HepG2 (cell line): ENCODE results near the gene TATDN3. TPM values are rescaled to one million over a fixed set of nuclear protein-coding genes. Genes with fewer than 3 reads are reported as not detected.

Source experiments
- BRCA1 ChIP-seq: sonication (generic); formaldehyde crosslinking; IDR thresholded peaks from 2 replicates; pipeline ENCODE4 v1.4.0; 2020; ENCODE audit warnings: missing genetic modification reagents
- FOXK2 ChIP-seq: fragments of 450-650 bp; IDR thresholded peaks from 2 replicates; pipeline ENCODE4 v1.6.1; 2016
- HOXA7 ChIP-seq: sonication (generic); formaldehyde crosslinking; IDR thresholded peaks from 2 replicates; pipeline ENCODE4 v1.8.1; 2022; ENCODE audit warnings: mild to moderate bottlenecking, missing genetic modification reagents, moderate library complexity
- REPIN1 ChIP-seq: sonication (generic); formaldehyde crosslinking; IDR thresholded peaks from 2 replicates; pipeline ENCODE4 v1.8.0; 2022; ENCODE audit warnings: missing genetic modification reagents, low read depth, mild to moderate bottlenecking, borderline replicate concordance
- SIN3A ChIP-seq: IDR thresholded peaks from 2 replicates; pipeline ENCODE4 v1.6.1; 2011; ENCODE audit warnings: low read depth, mild to moderate bottlenecking, control low read depth, low read length, borderline replicate concordance
- SP1 ChIP-seq, 2 experiments: fragments of 450-650 bp in 1 of 2; sonication (generic) in 1 of 2; formaldehyde crosslinking in 1 of 2; IDR thresholded peaks; 2 replicates each; pipeline versions ENCODE4 v1.4.0 to v1.6.1; 2016 to 2020; ENCODE audit warnings: missing genetic modification reagents in 1 of 2
- ZNF121 ChIP-seq: sonication (generic); formaldehyde crosslinking; IDR thresholded peaks from 2 replicates; pipeline ENCODE4 v1.5.0; 2020; ENCODE audit warnings: mild to moderate bottlenecking, missing genetic modification reagents
- ZNF138 ChIP-seq: sonication (generic); formaldehyde crosslinking; IDR thresholded peaks from 2 replicates; pipeline ENCODE4 v1.5.0; 2020; ENCODE audit warnings: mild to moderate bottlenecking, low read depth, missing genetic modification reagents
- ZNF337 ChIP-seq: sonication (generic); formaldehyde crosslinking; IDR thresholded peaks from 2 replicates; pipeline ENCODE4 v1.5.1; 2020; ENCODE audit warnings: missing genetic modification reagents, low read depth, mild to moderate bottlenecking, borderline replicate concordance
- ZNF616 ChIP-seq: sonication (generic); formaldehyde crosslinking; IDR thresholded peaks from 2 replicates; pipeline ENCODE4 v1.5.0; 2020; ENCODE audit warnings: low read depth, mild to moderate bottlenecking, missing genetic modification reagents
- ZNF709 ChIP-seq: sonication (generic); formaldehyde crosslinking; IDR thresholded peaks from 2 replicates; pipeline ENCODE4 v1.5.0; 2020; ENCODE audit warnings: mild to moderate bottlenecking, missing genetic modification reagents
- polyA plus RNA-seq, 8 experiments: library from polyadenylated mRNA; depleted of rRNA in 3 of 8; stranded (reverse) in 7 of 8; unstranded in 1 of 8; fragments of >200 nt; fragmentation: Illumina TruSeq in 4 of 8; extraction: Trizol in 4 of 8; gene quantifications; 2 replicates each; pipeline versions ENCODE4 v1.2.1 to v1.2.3, GENCODE V29; 2011 to 2016; ENCODE audit warnings: low read depth in 4 of 8, missing spikeins in 1 of 8, mixed read lengths in 1 of 8; ENCODE audit not compliant: insufficient read depth in 1 of 8
- total RNA-seq, 5 experiments: library from RNA; depleted of rRNA; stranded (reverse); fragments of >200 nt; fragmentation: Illumina TruSeq; extraction: Trizol; gene quantifications; 2 replicates each; pipeline ENCODE4 v1.2.3, GENCODE V29; 2016; ENCODE audit warnings: low read depth in 1 of 5
- TF ChIP-seq, protein P1 (sequence below): sonication (generic); formaldehyde crosslinking; IDR thresholded peaks from one replicate; pipeline ENCODE4 v1.5.1; 2020; ENCODE audit warnings: mild to moderate bottlenecking, missing genetic modification reagents; ENCODE audit errors: not compliant biosample characterization
- TF ChIP-seq, protein P2 (sequence below), 2 experiments: fragments of 450-650 bp in 1 of 2; sonication (generic) in 1 of 2; formaldehyde crosslinking; IDR thresholded peaks; 2 replicates each; pipeline versions ENCODE4 v1.5.0 to v1.8.0; 2020 to 2022; ENCODE audit warnings: mild to moderate bottlenecking in 1 of 2, missing genetic modification reagents in 1 of 2
- TF ChIP-seq, protein P3 (sequence below): sonication (generic); formaldehyde crosslinking; IDR thresholded peaks from 2 replicates; pipeline ENCODE4 v1.4.0; 2020; ENCODE audit warnings: missing genetic modification reagents, mild to moderate bottlenecking, borderline replicate concordance

TATDN3 gene
- total and polyA plus RNA-seq, 2 of the 13 experiments (the other 11 are each of a cell fraction or from before 2014, with no cell fraction given): 7.3 to 8.6 TPM

DNA sequence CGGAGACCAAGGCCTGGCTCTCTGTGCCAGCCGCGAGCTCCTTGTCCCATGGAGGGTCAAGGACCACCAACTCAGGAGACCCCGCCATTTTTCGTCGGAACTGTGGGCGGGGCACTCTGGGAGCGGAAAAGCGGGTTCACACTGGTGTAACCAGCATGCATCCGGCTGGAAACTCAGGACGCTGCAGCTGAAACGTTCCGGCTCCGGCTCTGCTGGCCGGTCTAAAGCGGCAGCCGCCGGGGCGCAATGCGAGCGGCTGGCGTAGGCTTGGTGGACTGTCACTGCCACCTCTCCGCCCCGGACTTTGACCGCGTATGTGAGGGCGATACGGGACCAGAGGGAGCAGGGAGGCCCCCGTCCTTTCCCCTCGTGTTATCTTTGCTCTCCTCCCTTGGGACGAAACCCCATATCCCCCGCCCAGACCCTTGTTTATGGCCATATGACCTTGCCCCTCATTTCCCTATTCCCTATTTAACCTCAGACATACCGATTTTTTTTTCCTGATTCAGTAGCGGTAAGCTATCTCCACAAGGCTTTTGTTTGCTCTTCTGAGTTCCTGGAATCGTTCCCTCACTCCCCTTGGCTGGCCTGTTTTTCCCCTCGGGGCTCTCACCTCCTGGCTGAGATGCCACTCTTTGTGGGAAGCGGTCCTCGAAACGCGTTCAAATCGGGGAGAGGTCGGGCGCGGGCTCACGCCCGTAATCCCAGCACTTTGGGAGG is at the start of gene TATDN3, which contains the start of gene NSL1 (continued):
- TF ChIP-seq FOXK2 (peak; percentile 74; the same call in 1 of the 2 replicates), ZNF709 (peak; percentile 95), BRCA1 (CRISPR knock-in tag) (no peak; the same call in 1 of the 2 replicates), ZNF121 (CRISPR knock-in tag) (peak; percentile 94), SIN3A (peak; percentile 95; the same call in 1 of the 2 replicates), HOXA7 (CRISPR knock-in tag) (no peak), ZNF337 (CRISPR knock-in tag) (peak; percentile 82; the same call in 1 of the 2 replicates), ZNF138 (no peak), SP1 (IDR thresholded peaks at IDR 0.05) (no peak), SP1 (CRISPR knock-in tag; IDR thresholded peaks at IDR 0.05) (peak; percentile 88), ZNF616 (no peak; the same call in 1 of the 2 replicates), REPIN1 (peak; percentile 98)
- TF ChIP-seq, protein P1, sequence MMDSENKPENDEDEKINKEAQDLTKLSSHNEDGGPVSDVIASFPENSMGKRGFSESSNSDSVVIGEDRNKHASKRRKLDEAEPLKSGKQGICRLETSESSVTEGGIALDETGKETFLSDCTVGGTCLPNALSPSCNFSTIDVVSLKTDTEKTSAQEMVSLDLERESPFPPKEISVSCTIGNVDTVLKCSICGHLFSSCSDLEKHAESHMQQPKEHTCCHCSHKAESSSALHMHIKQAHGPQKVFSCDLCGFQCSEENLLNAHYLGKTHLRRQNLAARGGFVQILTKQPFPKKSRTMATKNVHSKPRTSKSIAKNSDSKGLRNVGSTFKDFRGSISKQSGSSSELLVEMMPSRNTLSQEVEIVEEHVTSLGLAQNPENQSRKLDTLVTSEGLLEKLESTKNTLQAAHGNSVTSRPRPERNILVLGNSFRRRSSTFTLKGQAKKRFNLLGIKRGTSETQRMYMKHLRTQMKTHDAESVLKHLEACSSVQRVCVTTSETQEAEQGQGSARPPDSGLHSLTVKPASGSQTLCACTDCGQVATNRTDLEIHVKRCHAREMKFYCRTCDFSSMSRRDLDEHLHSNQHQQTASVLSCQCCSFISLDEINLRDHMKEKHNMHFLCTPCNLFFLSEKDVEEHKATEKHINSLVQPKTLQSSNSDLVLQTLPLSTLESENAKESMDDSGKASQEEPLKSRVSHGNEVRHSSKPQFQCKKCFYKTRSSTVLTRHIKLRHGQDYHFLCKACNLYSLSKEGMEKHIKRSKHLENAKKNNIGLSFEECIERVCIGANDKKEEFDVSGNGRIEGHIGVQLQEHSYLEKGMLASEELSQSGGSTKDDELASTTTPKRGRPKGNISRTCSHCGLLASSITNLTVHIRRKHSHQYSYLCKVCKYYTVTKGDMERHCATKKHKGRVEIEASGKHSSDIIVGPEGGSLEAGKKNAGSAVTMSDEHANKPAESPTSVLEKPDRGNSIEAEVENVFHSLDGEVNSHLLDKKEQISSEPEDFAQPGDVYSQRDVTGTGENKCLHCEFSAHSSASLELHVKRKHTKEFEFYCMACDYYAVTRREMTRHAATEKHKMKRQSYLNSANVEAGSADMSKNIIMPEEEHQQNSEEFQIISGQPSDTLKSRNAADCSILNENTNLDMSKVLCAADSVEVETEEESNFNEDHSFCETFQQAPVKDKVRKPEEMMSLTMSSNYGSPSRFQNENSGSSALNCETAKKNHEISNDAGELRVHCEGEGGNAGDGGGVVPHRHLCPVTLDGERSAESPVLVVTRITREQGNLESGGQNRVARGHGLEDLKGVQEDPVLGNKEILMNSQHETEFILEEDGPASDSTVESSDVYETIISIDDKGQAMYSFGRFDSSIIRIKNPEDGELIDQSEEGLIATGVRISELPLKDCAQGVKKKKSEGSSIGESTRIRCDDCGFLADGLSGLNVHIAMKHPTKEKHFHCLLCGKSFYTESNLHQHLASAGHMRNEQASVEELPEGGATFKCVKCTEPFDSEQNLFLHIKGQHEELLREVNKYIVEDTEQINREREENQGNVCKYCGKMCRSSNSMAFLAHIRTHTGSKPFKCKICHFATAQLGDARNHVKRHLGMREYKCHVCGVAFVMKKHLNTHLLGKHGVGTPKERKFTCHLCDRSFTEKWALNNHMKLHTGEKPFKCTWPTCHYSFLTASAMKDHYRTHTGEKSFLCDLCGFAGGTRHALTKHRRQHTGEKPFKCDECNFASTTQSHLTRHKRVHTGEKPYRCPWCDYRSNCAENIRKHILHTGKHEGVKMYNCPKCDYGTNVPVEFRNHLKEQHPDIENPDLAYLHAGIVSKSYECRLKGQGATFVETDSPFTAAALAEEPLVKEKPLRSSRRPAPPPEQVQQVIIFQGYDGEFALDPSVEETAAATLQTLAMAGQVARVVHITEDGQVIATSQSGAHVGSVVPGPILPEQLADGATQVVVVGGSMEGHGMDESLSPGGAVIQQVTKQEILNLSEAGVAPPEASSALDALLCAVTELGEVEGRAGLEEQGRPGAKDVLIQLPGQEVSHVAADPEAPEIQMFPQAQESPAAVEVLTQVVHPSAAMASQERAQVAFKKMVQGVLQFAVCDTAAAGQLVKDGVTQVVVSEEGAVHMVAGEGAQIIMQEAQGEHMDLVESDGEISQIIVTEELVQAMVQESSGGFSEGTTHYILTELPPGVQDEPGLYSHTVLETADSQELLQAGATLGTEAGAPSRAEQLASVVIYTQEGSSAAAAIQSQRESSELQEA (CRISPR knock-in tag): peak; percentile 61
- TF ChIP-seq, protein P2, sequence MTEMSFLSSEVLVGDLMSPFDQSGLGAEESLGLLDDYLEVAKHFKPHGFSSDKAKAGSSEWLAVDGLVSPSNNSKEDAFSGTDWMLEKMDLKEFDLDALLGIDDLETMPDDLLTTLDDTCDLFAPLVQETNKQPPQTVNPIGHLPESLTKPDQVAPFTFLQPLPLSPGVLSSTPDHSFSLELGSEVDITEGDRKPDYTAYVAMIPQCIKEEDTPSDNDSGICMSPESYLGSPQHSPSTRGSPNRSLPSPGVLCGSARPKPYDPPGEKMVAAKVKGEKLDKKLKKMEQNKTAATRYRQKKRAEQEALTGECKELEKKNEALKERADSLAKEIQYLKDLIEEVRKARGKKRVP (CRISPR knock-in tag; IDR thresholded peaks at IDR 0.05): peak in 1 of 2 experiments; percentile 73; a peak in 1 of 4 replicates
- TF ChIP-seq, protein P3, sequence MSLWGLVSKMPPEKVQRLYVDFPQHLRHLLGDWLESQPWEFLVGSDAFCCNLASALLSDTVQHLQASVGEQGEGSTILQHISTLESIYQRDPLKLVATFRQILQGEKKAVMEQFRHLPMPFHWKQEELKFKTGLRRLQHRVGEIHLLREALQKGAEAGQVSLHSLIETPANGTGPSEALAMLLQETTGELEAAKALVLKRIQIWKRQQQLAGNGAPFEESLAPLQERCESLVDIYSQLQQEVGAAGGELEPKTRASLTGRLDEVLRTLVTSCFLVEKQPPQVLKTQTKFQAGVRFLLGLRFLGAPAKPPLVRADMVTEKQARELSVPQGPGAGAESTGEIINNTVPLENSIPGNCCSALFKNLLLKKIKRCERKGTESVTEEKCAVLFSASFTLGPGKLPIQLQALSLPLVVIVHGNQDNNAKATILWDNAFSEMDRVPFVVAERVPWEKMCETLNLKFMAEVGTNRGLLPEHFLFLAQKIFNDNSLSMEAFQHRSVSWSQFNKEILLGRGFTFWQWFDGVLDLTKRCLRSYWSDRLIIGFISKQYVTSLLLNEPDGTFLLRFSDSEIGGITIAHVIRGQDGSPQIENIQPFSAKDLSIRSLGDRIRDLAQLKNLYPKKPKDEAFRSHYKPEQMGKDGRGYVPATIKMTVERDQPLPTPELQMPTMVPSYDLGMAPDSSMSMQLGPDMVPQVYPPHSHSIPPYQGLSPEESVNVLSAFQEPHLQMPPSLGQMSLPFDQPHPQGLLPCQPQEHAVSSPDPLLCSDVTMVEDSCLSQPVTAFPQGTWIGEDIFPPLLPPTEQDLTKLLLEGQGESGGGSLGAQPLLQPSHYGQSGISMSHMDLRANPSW (CRISPR knock-in tag): peak; percentile 99; the same call in 1 of the 2 replicates
